Effector CD8-positive, alpha-beta T cell (primary cell): ENCODE data around the gene NUP155.
"Not testable (repeated sequence)": the region's sequence is repeated elsewhere in the genome, so short reads cannot be mapped to it uniquely, and the experiment has no call there.

ENCODE experiments used
- DNase-seq: peaks from one replicate; lab custom pipeline; 2025; lab: John Stamatoyannopoulos, UW

The NUP155 gene

GRCh38 chr5:37283214-37283820, 87.6 kb downstream of the NUP155 start:
- DNase-seq = no peak

GRCh38 chr5:37275511-37275910, 95.4 kb downstream of the NUP155 start:
- no peak for DNase-seq

GRCh38 chr5:37272511-37272910, 98.4 kb downstream of the NUP155 start:
- DNase-seq = no peak

GRCh38 chr5:37268100-37268499, 102.8 kb downstream of the NUP155 start:
- DNase-seq = not testable (repeated sequence)

- no peak for DNase-seq
Measured at GRCh38 chr5:37255774-37256358, 115.0 kb downstream of the NUP155 start.

- DNase-seq = no peak
Measured at GRCh38 chr5:37254581-37254980, 116.3 kb downstream of the NUP155 start.

GRCh38 chr5:37251665-37252064, 119.2 kb downstream of the NUP155 start:
- no peak for DNase-seq

- no peak for DNase-seq
Measured at GRCh38 chr5:37249815-37250164, 121.1 kb downstream of the NUP155 start.

- peak; percentile 20 for DNase-seq
Measured at GRCh38 chr5:37248970-37249814, 121.7 kb downstream of the NUP155 start, which contains the start of gene CPLANE1. Gene CPLANE1 (minus strand): TSS chr5:37249376. CDS start chr5:37247698, 1,678 bp downstream.

- no peak for DNase-seq
Measured at GRCh38 chr5:37248421-37248969, 122.4 kb downstream of the NUP155 start.

GRCh38 chr5:37247496-37247895, 123.4 kb downstream of the NUP155 start:
- no peak for DNase-seq

- DNase-seq = no peak
Measured at GRCh38 chr5:37247036-37247435, 123.9 kb downstream of the NUP155 start.
